H1 (cell line): ENCODE measurements around the gene PCED1B. TPM values are rescaled to one million over a fixed set of nuclear protein-coding genes. Genes with fewer than 3 reads are reported as not detected.

Experiments
- CTCF ChIP-seq, 3 experiments: IDR thresholded peaks; 1 replicate in 2 of 3; 2 replicates in 1 of 3; pipeline versions ENCODE4 v1.5.1 to v1.6.1; 2011; ENCODE audit warnings: low read length in 3 of 3, mild to moderate bottlenecking in 3 of 3, inconsistent platforms in 2 of 3, low read depth in 1 of 3, moderate library complexity in 1 of 3; ENCODE audit not compliant: insufficient read depth in 1 of 3; ENCODE audit errors: control extremely low read depth in 1 of 3
- HDAC2 ChIP-seq, 2 experiments: fragments of 300-600 bp in 1 of 2; sonication (generic) in 1 of 2; IDR thresholded peaks; 2 replicates each; pipeline ENCODE4 v1.6.1; 2011 to 2012; ENCODE audit warnings: low read depth in 2 of 2, low read length in 2 of 2, mild to moderate bottlenecking in 2 of 2, moderate library complexity in 2 of 2, borderline replicate concordance in 1 of 2, inconsistent platforms in 1 of 2
- TAF1 ChIP-seq: IDR thresholded peaks from 2 replicates; pipeline ENCODE4 v1.6.1; 2011; ENCODE audit warnings: mild to moderate bottlenecking, low read depth, low read length
- polyA plus RNA-seq, 7 experiments: library from polyadenylated mRNA; depleted of rRNA in 3 of 7; stranded (reverse) in 5 of 7; unstranded in 2 of 7; fragments of >200 nt in 5 of 7; fragments of 200-250 nt in 2 of 7; gene quantifications; 1 replicate in 5 of 7; 2 replicates in 1 of 7; 4 replicates in 1 of 7; pipeline versions ENCODE4 v1.2.1 to v1.2.3, GENCODE V29; 2011 to 2013; ENCODE audit warnings: missing spikeins in 2 of 7, mixed read lengths in 2 of 7
- total RNA-seq: library from RNA; stranded (reverse); fragmentation: NEBNext Ultra II Directional; extraction: Animal tissue kit (Norgen Biotek cat#: 25700); gene quantifications from 2 replicates; pipeline ENCODE4 v1.2.1, GENCODE V29; 2021

PCED1B gene
- total and polyA plus RNA-seq, 2 of the 8 experiments (the other 6 are each of a cell fraction or from before 2014, with no cell fraction given): 4.7 to 5.4 TPM

GRCh38 chr12:47111854-47112253 is 32.4 kb downstream of the PCED1B start (continued):
- TF ChIP-seq CTCF (IDR thresholded peaks at IDR 0.05; ENCODE audit: control extremely low read depth in 1 of 3, insufficient read depth in 1 of 3, low read depth in 1 of 3, low read length in 3 of 3) (no peak), TAF1 (no peak), HDAC2 (IDR thresholded peaks at IDR 0.05; ENCODE audit: borderline replicate concordance in 1 of 2, low read depth in 2 of 2, low read length in 2 of 2) (no peak)
